GM12864 (cell line): ENCODE data around the gene SACS.

ENCODE experiments used
- DNase-seq: peaks from one replicate; pipeline ENCODE4 v3.0.0-alpha.2; 2011; ENCODE audit warnings: low read depth
- H3K4me3 ChIP-seq: 2 replicates; pipeline ENCODE4 v1.5.1; 2011; ENCODE audit warnings: mild to moderate bottlenecking, low read depth, low read length, control low read depth
- TF ChIP-seq, protein P1 (sequence below): IDR thresholded peaks from 2 replicates; pipeline ENCODE4 v1.5.1; 2011; ENCODE audit warnings: low read depth, mild to moderate bottlenecking, moderate library complexity, low read length, control low read depth, inconsistent platforms; ENCODE audit errors: missing control alignments

SACS gene

DNA sequence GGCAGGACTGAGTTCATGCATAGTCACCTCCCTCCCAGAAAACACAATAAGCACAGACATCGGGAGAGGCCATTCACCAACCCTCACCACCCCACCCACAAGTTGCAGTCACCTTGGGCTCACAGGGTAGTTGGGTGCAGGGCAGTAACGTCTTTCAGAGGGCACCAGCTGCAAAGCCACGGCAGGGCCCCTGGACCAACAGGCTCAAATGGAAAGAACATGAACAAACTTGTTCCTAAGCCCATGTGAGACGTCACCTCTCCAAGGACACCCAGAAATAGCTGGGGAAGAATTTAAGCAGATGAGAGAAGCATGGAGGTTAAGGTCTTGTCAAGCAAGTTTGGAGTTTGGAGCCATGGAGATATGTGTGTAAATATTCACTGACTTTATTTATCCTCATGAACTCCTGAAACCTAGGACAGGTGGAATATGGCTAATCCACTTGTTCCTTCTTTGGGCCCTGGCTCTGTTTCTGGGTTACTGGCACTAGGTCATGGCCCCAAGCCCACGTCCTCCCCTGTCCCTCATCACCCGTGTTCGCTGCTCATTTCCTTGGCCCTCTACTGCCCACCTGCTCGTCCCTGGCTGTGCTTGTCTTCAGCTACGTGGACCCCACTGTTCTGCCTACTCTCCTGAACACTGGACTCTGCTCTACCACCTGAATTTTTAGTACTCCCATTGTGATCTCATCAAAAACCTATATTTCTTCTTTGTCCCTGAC is 40.4 kb downstream of the SACS start:
- H3K4me3 ChIP-seq: no peak overlapping the region
- TF ChIP-seq, protein P1, sequence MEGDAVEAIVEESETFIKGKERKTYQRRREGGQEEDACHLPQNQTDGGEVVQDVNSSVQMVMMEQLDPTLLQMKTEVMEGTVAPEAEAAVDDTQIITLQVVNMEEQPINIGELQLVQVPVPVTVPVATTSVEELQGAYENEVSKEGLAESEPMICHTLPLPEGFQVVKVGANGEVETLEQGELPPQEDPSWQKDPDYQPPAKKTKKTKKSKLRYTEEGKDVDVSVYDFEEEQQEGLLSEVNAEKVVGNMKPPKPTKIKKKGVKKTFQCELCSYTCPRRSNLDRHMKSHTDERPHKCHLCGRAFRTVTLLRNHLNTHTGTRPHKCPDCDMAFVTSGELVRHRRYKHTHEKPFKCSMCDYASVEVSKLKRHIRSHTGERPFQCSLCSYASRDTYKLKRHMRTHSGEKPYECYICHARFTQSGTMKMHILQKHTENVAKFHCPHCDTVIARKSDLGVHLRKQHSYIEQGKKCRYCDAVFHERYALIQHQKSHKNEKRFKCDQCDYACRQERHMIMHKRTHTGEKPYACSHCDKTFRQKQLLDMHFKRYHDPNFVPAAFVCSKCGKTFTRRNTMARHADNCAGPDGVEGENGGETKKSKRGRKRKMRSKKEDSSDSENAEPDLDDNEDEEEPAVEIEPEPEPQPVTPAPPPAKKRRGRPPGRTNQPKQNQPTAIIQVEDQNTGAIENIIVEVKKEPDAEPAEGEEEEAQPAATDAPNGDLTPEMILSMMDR: no peak
- DNase-seq: no peak

DNA sequence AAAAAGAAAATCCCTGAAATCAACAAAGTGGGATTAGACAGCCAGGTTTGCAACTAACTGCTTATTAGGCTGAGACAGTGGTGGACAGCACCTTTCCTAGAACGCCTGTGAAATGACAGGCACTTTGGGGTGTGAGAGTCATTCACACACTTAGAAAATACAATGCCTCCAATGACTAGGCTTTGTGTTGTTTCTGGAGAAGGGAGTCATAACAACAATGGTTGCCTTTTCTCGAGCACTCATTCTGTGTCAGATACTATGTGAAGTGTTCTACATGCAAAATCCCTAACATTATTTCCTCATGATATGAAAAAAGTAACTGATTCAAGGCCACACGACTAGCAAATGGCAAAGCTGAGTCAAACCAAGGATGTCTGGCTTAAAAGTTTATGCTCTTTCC is 41.2 kb downstream of the SACS start:
- no peak for DNase-seq
- H3K4me3 ChIP-seq: no peak overlapping the region
- TF ChIP-seq, protein P1: no peak

DNA sequence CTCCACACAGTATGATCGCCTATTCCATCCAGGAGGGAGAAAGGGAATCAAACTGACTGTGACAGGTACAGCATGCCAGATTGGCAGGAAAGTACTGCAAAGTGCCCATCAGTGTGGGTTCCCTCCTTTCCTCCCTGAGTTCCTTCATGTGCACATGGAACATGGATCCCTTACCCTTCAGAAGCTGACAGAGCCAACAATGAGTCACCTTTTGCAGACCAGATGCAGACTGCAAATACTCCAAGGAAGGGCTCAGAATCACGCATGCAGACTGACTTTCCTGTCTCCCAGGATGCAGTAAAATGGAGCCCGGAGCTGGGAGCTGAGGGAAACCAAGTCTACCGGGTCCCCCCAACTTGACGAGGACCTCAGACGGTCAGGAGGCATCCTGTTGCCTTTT is 41.8 kb downstream of the SACS start:
- H3K4me3 ChIP-seq: no peak overlapping the region
- TF ChIP-seq, protein P1: no peak
- no peak for DNase-seq

DNA sequence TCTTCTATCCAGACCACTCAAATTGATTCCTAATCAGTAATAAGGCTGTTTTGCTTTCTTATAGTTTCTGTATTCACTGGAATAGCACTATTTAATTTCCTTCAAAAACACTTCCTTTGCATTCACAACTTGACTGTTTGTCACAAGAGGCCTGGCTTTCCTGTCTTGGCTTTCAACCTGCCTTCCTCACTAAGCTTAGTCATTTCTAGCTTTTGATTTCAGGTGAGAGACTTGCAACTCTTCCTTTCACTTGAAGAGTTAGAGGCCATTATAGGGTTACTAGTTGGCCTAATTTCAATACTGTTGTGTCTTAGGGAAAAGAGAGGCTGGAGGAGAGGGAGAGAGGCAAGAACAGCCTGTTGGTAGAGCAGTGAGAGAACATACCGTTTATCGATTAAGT is 47.0 kb downstream of the SACS start:
- H3K4me3 ChIP-seq: no peak overlapping the region
- DNase-seq: no peak
- TF ChIP-seq, protein P1: no peak

DNA sequence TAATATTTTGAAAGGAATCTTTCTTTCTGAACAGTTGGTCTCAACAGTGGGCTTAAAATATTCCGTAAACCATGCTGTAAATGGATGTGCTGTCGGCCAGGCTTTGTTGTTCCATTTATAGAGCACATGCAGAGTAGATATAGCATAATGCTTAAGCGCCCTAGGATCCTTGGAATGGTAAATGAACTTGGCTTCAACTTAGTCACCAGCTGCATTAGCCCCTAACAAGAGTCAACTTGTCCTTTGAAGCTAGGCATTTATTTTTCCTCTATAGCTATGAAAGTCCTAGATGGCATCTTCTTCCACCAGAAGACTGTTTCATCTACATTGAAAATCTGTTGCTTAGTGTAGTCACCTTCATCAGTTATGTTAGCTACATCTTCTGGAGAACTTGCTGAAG is 47.6 kb downstream of the SACS start:
- DNase-seq: no peak
- H3K4me3 ChIP-seq: no peak overlapping the region
- TF ChIP-seq, protein P1: no peak

DNA sequence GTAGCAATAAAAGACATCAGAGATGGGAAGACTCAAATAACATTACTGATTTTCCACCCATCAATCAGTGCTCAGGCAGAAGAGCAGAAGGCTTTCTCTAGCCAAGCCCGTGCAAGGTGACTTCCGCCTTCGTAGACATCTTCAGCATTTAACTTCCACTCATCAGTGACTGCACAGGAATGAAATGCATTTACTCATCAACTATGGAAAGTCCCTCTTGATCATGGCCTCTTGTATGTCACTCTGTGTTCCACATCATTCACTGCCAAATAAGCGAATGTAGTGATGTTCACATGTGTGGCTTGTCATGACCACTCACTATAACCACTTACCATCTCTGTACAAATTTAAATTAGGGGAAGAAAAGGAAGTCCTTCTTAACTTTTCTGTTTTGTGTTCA is 49.4 kb downstream of the SACS start:
- H3K4me3 ChIP-seq: no peak overlapping the region
- peak; percentile 61 for DNase-seq
- TF ChIP-seq, protein P1: no peak

DNA sequence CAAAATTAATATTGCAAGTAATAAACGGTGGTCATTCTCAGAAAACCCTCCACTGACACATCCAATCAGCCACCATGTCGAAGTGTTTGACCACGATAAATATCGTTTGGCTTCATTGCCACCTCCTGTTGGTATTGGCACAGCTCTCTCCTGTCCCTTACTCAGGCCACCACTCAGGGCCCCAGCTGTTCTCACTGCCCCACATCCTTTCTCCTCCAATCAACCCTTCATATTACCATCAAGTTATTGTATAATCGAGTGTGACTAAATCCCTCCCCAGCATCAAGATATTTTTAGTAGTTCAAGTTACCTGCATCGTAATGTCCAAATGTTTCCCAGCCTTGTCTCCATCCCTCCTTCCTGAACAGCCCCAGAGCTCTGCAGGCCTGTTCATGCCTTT is 50.4 kb downstream of the SACS start:
- TF ChIP-seq, protein P1: no peak
- DNase-seq: no peak
- H3K4me3 ChIP-seq: no peak overlapping the region
